K562 (cell line): ENCODE results near the gene YPEL4. TPM values are rescaled to one million over a fixed set of nuclear protein-coding genes. Genes with fewer than 3 reads are reported as not detected.
A peak's percentile ranks its signal among the peaks of the same experiment; 100 is the strongest.

ENCODE experiments used
- BCOR ChIP-seq: fragments of 450-650 bp; IDR thresholded peaks from 2 replicates; pipeline ENCODE4 v1.6.1; 2016
- CREM ChIP-seq: IDR thresholded peaks from 2 replicates; pipeline ENCODE4 v1.6.1; 2014; ENCODE audit warnings: antibody characterized with exemption, low read depth
- ETV6 ChIP-seq, 3 experiments: fragments of 150-350 bp in 1 of 3; sonication (generic) in 1 of 3; formaldehyde crosslinking in 1 of 3; IDR thresholded peaks; 2 replicates each; pipeline versions ENCODE4 v1.6.1 to v1.8.0; 2014 to 2022; ENCODE audit warnings: borderline replicate concordance in 2 of 3, low read depth in 2 of 3, antibody characterized with exemption in 1 of 3, low read length in 1 of 3, mild to moderate bottlenecking in 1 of 3, missing genetic modification reagents in 1 of 3
- FOXA3 ChIP-seq, 2 experiments: fragments of 450-650 bp in 1 of 2; sonication (generic) in 1 of 2; formaldehyde crosslinking; IDR thresholded peaks in 1 of 2; conservative IDR thresholded peaks in 1 of 2; 2 replicates each; pipeline versions ENCODE4 v1.4.0 to v1.8.0; 2020 to 2022; ENCODE audit warnings: mild to moderate bottlenecking in 2 of 2, missing genetic modification reagents in 1 of 2
- FOXM1 ChIP-seq, 2 experiments: fragments of 450-650 bp in 1 of 2; sonication (generic) in 1 of 2; formaldehyde crosslinking in 1 of 2; IDR thresholded peaks; 2 replicates each; pipeline versions ENCODE4 v1.6.1 to v1.9.0; 2017 to 2022; ENCODE audit warnings: low read depth in 2 of 2, mild to moderate bottlenecking in 2 of 2, missing genetic modification reagents in 1 of 2, moderate library complexity in 1 of 2
- JUND ChIP-seq, 2 experiments: IDR thresholded peaks; 2 replicates in 1 of 2; 3 replicates in 1 of 2; pipeline ENCODE4 v1.6.1; 2011; ENCODE audit warnings: borderline replicate concordance in 2 of 2, low read depth in 2 of 2, low read length in 2 of 2, improper control_type of control experiment in 1 of 2, missing biosample characterization in 1 of 2, missing genetic modification characterization in 1 of 2, missing genetic modification reagents in 1 of 2
- KDM1A ChIP-seq, 2 experiments: fragments of 450-650 bp; IDR thresholded peaks; 2 replicates each; pipeline ENCODE4 v1.6.1; 2016; ENCODE audit warnings: mild to moderate bottlenecking in 2 of 2
- MEF2A ChIP-seq: IDR thresholded peaks from 2 replicates; pipeline ENCODE4 v1.6.1; 2011; ENCODE audit warnings: low read depth, mild to moderate bottlenecking, low read length, moderate library complexity; ENCODE audit not compliant: control insufficient read depth
- MEF2D ChIP-seq: conservative IDR thresholded peaks from 2 replicates; pipeline ENCODE4 v1.6.1; 2016; ENCODE audit warnings: low read depth, missing genetic modification characterization, missing compliant biosample characterization
- MYNN ChIP-seq, 2 experiments: sonication (generic); formaldehyde crosslinking in 1 of 2; IDR thresholded peaks; 2 replicates each; pipeline versions ENCODE4 v1.5.0 to v1.6.1; 2016 to 2020; ENCODE audit warnings: antibody characterized with exemption in 1 of 2, missing genetic modification reagents in 1 of 2
- NBN ChIP-seq: fragments of 450-650 bp; IDR thresholded peaks from 2 replicates; pipeline ENCODE4 v1.6.1; 2016; ENCODE audit warnings: low read depth, mild to moderate bottlenecking
- NEUROD1 ChIP-seq: fragments of 150-350 bp; IDR thresholded peaks from 2 replicates; pipeline ENCODE4 v1.6.1; 2014; ENCODE audit warnings: borderline replicate concordance, low read length, low read depth; ENCODE audit not compliant: partially characterized antibody
- SOX6 ChIP-seq: fragments of 450-650 bp; IDR thresholded peaks from 2 replicates; pipeline ENCODE4 v1.6.1; 2014; ENCODE audit warnings: mild to moderate bottlenecking
- TBL1XR1 ChIP-seq, 2 experiments: IDR thresholded peaks; 2 replicates each; pipeline ENCODE4 v1.6.1; 2012; ENCODE audit warnings: improper control_type of control experiment in 2 of 2, low read length in 2 of 2, mild to moderate bottlenecking in 1 of 2
- TOE1 ChIP-seq, 2 experiments: fragments of 450-650 bp in 1 of 2; sonication (generic) in 1 of 2; formaldehyde crosslinking in 1 of 2; IDR thresholded peaks; 2 replicates each; pipeline versions ENCODE4 v1.7.1 to v1.8.0; 2016 to 2022; ENCODE audit warnings: borderline replicate concordance in 2 of 2, mild to moderate bottlenecking in 2 of 2, antibody characterized with exemption in 1 of 2, inconsistent platforms in 1 of 2, low read depth in 1 of 2, missing genetic modification reagents in 1 of 2, moderate library complexity in 1 of 2
- USF2 ChIP-seq: sonication (generic); formaldehyde crosslinking; IDR thresholded peaks from 2 replicates; pipeline ENCODE4 v1.5.0; 2020; ENCODE audit warnings: missing genetic modification reagents
- ZFP30 ChIP-seq: fragments of 250-450 bp; sonication (Bioruptor Pico); IDR thresholded peaks from 2 replicates; pipeline ENCODE4 v1.8.0; 2022; ENCODE audit warnings: moderate library complexity, mild to moderate bottlenecking, inconsistent platforms, borderline replicate concordance
- ZKSCAN1 ChIP-seq: fragments of 150-350 bp; IDR thresholded peaks from 2 replicates; pipeline ENCODE4 v1.6.1; 2016; ENCODE audit warnings: low read depth, low read length
- ZNF175 ChIP-seq: fragments of 200-800 bp; sonication (Bioruptor generic); IDR thresholded peaks from 2 replicates; pipeline ENCODE4 v1.6.1; 2016; ENCODE audit warnings: low read depth, mild to moderate bottlenecking, missing genetic modification characterization, missing compliant biosample characterization
- ZNF41 ChIP-seq: fragments of 250-450 bp; sonication (Bioruptor Pico); conservative IDR thresholded peaks from 2 replicates; pipeline ENCODE4 v1.4.0; 2020; ENCODE audit warnings: mild to moderate bottlenecking
- ZNF511 ChIP-seq: sonication (generic); formaldehyde crosslinking; IDR thresholded peaks from 2 replicates; pipeline ENCODE4 v1.8.0; 2022; ENCODE audit warnings: mild to moderate bottlenecking, missing genetic modification reagents
- ZNF76 ChIP-seq: fragments of 250-450 bp; sonication (Bioruptor Pico); IDR thresholded peaks from 2 replicates; pipeline ENCODE4 v1.4.0; 2020; ENCODE audit warnings: mild to moderate bottlenecking, moderate library complexity, borderline replicate concordance
- polyA plus RNA-seq, 8 experiments: library from polyadenylated mRNA; depleted of rRNA in 4 of 8; stranded (reverse) in 5 of 8; unstranded in 3 of 8; fragments of >200 nt; fragmentation: Nextera tagmentation in 2 of 8; fragmentation: Illumina TruSeq in 1 of 8; extraction: Ambion mirVana in 2 of 8; extraction: Trizol in 1 of 8; gene quantifications; 2 replicates each; pipeline versions ENCODE4 v1.2.1 to v1.2.3, GENCODE V29; 2011 to 2014; ENCODE audit warnings: inconsistent platforms in 1 of 8, missing spikeins in 1 of 8
- total RNA-seq, 7 experiments: library from RNA; depleted of rRNA in 6 of 7; stranded (reverse); fragments of >200 nt in 6 of 7; fragmentation: Illumina TruSeq in 2 of 7; extraction: Trizol in 2 of 7; gene quantifications; 2 replicates each; pipeline versions ENCODE4 v1.2.1 to v1.2.3, GENCODE V29; 2011 to 2021; ENCODE audit warnings: low replicate concordance in 1 of 7

YPEL4 gene
- total and polyA plus RNA-seq, 9 of the 15 experiments (the other 6 are each of a cell fraction or from before 2014, with no cell fraction given): 0.07 to 1.4 (median 0.40) TPM; not detected in 2

- TF ChIP-seq SOX6: peak; percentile 94
- peak in 1 of 2 experiments; percentile 44; a peak in 1 of 4 replicates for TF ChIP-seq ETV6 (IDR thresholded peaks at IDR 0.05; ENCODE audit: borderline replicate concordance in 1 of 2, low read depth in 2 of 2, low read length in 1 of 2)
- TF ChIP-seq ETV6 (CRISPR knock-in tag; IDR thresholded peaks at IDR 0.05; ENCODE audit: borderline replicate concordance): no peak
- TF ChIP-seq NEUROD1: peak; percentile 76
- peak; percentile 82 for TF ChIP-seq CREM
- 0 out of 2 replicates have a peak, but pooled peaks have one; percentile 17 for TF ChIP-seq TOE1 (IDR thresholded peaks at IDR 0.05; ENCODE audit: borderline replicate concordance)
- TF ChIP-seq TOE1 (CRISPR knock-in tag; IDR thresholded peaks at IDR 0.05; ENCODE audit: borderline replicate concordance, low read depth): no peak
- TF ChIP-seq TBL1XR1 (IDR thresholded peaks at IDR 0.05; ENCODE audit: low read length in 2 of 2): peak; percentile 76 to 91; a peak in 3 of 4 replicates
- TF ChIP-seq ZNF76 (CRISPR knock-in tag): 0 out of 2 replicates have a peak, but pooled peaks have one; percentile 49
- no peak for TF ChIP-seq FOXA3 (CRISPR knock-in tag; conservative IDR thresholded peaks at IDR 0.05 in 1 of 2, IDR thresholded peaks at IDR 0.05 in 1 of 2)
- no peak for TF ChIP-seq ZNF511
- no peak for TF ChIP-seq ZNF41
- TF ChIP-seq ZFP30 (CRISPR knock-in tag): no peak
- 0 out of 2 replicates have a peak, but pooled peaks have one; percentile 25 for TF ChIP-seq NBN
- peak; percentile 63; the same call in 1 of the 2 replicates for TF ChIP-seq ZKSCAN1
- peak; percentile 74; the same call in 1 of the 2 replicates for TF ChIP-seq ZNF175 (CRISPR knock-in tag)
- TF ChIP-seq MYNN (IDR thresholded peaks at IDR 0.05): peak; percentile 99
- TF ChIP-seq MYNN (CRISPR knock-in tag; IDR thresholded peaks at IDR 0.05): peak; percentile 81
- peak; percentile 86 for TF ChIP-seq JUND (IDR thresholded peaks at IDR 0.05; ENCODE audit: borderline replicate concordance, low read depth, low read length)
- TF ChIP-seq JUND (tag; IDR thresholded peaks at IDR 0.05; ENCODE audit: borderline replicate concordance, low read depth, low read length): peak; percentile 56; the same call in 2 of the 3 replicates
- TF ChIP-seq FOXM1 (IDR thresholded peaks at IDR 0.05; ENCODE audit: low read depth): peak; percentile 88
- TF ChIP-seq FOXM1 (CRISPR knock-in tag; IDR thresholded peaks at IDR 0.05; ENCODE audit: low read depth): no peak
- peak; percentile 5; the same call in 1 of the 2 replicates for TF ChIP-seq MEF2A
- TF ChIP-seq BCOR: peak; percentile 94
- TF ChIP-seq MEF2D: 0 out of 2 replicates have a peak, but pooled peaks have one; percentile 38
- TF ChIP-seq KDM1A (IDR thresholded peaks at IDR 0.05): peak; percentile 99
- TF ChIP-seq USF2 (CRISPR knock-in tag): no peak
Observed at GRCh38 chr11:57647960-57648800, 1.5 kb downstream of the YPEL4 start (continued).
